Activated CD4-positive, CD25-positive, alpha-beta regulatory T cell treated with anti-CD3 and anti-CD28 coated beads, Interleukin-2, amount 50 U/mL, for 24 hours (primary cell): ENCODE results near the gene RSAD1.
"Not testable (repeated sequence)": the region's sequence is repeated elsewhere in the genome, so short reads cannot be mapped to it uniquely, and the experiment has no call there.

ENCODE experiments used
- ATAC-seq, 2 donors: fragments of 150-1000 bp; cut with Tn5 transposase; one replicate each; pipeline ENCODE4 v1.10.0; 2021; ENCODE audit warnings: mild to moderate bottlenecking in 1 of 2, moderate library complexity in 1 of 2

RSAD1 gene

DNA sequence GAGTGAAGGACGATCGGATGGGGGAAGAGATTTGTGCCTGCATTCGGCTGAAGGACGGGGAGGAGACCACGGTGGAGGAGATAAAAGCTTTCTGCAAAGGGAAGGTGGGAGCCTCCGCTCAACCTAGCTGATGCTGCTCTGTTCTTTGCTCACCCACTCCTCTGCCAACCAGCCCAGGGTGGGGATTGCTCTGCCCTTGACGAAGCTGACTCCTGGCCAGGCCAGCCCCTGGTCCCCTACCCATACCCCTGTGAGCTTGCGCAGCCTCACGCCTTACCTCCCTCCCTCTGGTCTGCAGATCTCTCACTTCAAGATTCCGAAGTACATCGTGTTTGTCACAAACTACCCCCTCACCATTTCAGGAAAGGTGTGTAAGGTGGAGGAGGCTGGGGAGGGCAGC lies 4.8 kb upstream of the RSAD1 start:
- no peak for ATAC-seq

DNA sequence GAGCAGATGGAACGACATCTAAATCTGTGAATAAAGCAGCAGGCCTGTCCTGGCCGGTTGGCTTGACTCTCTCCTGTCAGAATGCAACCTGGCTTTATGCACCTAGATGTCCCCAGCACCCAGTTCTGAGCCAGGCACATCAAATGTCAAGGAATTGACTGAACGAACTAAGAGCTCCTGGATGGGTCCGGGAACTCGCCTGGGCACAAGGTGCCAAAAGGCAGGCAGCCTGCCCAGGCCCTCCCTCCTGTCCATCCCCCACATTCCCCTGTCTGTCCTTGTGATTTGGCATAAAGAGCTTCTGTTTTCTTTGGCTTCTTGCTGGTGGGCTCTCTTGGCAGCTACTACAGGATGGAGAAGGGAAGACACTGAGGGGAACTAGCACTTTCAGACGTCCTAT lies 4.1 kb upstream of the RSAD1 start:
- no peak for ATAC-seq

DNA sequence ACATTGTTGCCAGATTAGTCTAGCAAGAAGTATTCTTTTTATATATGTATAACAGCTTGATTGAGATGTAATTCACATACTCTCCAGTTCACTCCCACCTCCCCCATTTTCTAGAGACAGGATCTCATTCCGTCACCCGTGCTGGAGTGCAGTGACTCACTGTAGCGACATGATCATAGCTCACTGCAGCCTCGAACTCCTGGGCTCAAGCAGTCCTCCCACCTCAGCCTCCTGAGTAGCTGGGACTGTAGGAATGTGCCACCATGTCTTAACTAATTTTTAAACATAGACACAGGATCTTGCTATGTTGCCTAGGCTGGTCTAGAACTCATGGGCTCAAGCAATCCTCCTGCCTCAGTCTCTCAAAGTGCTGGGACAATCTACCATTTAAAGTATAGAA lies 3.3 kb upstream of the RSAD1 start:
- ATAC-seq = no peak

DNA sequence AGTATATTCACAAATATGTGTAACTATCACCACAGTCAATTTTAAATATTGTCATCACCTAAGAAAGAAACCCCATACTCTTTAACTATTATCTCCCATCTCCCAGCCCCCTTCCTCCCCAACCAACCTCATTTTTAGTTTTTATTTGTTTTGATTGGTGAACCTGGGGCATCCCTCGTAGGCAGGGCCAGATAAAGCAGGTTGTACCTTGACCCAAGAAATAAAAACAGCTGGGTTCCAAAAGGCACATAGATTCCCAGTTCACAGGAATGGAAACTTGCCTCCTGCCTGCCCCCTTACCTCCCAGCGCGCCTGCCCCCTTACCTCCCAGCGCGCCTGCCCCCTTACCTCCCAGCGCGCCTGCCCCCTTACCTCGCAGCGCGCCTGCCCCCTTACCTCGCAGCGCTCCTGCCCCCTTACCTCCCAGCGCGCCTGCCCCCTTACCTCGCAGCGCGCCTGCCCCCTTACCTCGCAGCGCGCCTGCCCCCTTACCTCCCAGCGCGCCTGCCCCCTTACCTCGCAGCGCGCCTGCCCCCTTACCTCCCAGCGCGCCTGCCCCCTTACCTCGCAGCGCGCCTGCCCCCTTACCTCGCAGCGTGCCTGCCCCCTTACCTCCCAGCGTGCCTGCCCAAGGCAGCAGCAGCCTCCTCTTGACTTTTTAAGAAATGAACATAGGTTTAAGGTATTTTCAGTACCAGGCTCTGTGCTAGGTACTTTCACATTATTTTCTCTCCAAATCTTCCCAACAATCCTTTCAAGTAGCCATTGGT lies 2.7 kb upstream of the RSAD1 start:
- ATAC-seq = not testable (repeated sequence)

DNA sequence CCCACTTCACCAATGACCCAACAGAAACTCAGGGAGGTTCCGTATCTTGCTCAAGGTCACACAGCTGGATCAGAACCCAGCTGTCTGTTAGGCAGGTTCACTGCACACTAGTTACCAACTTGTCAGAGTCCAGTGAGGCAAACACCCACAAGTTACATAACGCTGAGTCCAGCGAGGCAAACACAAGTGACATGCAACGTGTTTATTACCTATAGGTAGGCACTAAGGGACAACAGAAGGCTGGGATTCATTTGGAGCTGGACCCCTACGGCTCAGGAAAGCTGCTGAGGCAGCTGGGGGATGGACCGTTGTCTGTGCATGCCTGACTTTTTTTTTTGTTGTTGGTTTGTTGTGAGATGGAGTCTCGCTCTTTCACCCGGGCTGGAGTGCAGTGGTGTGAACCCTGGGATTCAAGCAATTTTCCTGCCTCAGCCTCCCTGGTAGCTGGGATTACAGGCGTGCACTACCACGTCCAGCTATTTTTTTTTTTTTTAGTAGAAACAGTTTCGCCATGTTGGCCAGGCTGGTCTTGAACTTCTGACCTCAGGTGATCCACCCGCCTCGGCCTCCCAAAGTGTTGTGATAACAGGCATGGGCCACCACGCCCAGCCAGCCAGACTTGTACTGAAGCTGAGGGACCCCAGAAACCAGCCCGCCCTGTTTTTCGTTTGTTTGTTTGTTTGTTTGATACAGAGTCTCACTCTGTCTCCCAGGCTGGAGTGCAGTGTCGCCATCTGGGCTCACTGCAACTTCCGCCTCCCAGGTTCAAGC lies 1.9 kb upstream of the RSAD1 start:
- ATAC-seq = no peak

DNA sequence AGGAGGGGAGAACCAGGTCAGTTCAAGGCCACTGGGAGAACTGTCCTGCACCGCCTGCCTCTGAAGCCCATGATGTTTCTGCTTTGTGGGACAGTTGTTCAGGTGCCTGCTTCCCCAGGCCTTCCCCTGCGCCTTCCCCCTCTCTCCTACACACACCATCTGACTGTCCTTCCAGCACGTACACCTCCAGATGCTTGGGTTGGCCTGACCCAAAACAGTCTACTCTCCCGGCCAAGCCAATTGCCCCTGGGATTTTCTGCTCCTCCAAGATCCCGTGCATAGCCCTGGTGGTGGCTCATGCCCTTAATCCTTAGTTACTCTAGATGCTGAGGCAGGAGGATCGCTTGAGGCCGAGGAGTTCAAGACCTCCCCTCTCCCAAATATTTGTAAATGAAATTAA lies 684 bp upstream of the RSAD1 start:
- ATAC-seq = no peak

DNA sequence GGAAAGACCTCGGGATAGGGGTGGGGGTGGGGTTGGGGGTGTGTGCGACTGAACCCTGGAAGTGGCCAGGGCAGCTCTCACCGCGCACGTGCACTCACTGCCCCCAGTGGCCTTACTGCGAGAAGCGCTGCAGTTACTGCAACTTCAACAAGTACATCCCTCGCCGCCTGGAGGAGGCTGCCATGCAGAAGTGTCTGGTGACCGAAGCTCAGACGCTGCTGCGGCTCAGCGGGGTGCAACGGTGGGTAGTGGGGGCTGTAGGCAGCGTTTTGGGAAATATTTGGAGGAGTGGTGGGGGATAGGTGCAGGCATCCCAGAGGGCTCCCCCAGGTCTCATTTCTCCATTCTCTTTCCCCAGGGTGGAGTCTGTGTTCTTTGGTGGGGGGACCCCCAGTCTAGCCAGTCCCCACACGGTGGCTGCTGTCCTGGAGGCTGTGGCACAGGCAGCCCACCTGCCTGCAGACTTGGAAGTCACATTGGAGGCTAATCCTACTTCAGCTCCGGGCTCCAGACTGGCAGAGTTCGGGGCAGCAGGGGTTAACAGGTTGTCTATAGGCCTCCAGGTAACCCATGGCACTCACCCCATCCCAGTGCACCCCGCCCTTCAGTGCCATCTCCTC lies 972 bp downstream of the RSAD1 start:
- ATAC-seq = peak; percentile 49 to 50

DNA sequence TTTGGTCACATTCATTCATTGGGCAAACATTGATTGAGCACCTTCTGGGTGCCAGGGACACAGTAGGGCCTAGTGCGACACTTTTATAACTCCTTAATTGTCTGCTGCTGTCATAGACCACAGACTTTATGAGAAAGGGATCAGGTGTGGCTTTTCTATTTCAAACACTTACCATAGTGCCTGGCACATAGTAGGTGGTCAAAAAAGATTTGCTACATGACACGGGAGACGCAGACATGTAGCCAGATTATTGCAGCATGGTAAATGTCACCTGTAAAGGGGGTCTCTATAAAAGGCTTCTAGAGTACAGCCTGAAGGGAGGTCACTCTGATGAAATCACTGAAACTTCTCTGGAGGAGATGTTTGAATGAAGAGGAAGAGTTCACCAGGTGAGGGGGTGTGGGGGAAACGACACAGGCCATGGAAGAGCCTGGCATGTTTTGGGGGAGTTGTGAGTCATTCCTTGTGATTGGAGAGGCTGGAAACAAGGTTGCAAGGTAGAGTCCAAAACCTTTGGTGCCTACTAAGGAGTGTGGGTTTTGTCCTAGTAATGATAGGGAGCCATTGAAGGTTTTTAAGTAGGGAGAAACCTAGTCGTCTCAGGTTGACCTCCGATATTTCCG lies 1.6 kb downstream of the RSAD1 start:
- no peak for ATAC-seq

DNA sequence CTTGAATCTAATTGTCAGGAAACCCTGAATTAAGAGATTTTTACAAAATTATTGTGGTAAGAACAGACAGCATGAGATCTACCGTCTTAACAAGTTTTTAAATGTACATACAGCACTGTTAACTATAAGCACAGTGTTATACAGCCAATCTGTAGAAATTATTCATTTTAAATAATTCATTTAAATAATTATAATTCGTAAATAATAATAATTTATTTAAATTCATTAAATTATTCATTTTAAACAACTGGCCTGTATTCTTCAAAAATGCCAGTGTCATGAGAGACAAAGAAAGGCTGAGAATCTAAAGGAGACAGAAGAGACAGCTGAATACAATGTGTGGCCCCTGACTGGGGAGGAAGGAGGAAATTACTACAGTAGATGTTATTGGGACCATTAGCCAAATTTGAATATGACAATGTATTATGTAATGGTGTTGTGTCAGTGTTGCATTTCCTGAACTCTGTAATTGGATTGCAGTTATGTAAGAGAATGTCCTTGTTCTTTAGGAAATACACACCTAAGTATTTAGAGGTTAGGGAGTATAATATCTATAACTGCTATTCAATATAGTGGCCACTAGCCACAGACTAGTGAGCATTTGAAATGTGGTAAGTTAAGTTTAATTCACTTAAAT lies 2.3 kb downstream of the RSAD1 start:
- no peak for ATAC-seq

DNA sequence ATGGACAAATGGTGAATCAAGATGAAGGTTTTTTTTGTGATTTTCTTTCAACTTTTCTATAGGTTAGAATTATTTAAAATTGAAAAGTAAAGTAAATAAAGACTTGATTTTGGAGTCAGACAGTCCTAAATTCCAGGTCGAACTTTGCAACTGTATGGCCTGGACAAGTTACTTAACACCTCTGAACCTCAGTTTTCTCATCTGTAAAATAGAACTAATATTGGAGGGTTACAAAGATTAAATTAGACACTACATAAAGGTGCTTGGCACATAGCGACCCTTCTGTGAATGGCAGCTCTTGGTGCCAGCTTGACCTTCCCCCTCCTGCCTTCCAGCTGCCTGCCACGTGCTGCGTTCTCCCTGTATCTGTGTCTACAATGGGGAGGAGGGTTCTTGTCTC lies 3.0 kb downstream of the RSAD1 start:
- no peak for ATAC-seq

DNA sequence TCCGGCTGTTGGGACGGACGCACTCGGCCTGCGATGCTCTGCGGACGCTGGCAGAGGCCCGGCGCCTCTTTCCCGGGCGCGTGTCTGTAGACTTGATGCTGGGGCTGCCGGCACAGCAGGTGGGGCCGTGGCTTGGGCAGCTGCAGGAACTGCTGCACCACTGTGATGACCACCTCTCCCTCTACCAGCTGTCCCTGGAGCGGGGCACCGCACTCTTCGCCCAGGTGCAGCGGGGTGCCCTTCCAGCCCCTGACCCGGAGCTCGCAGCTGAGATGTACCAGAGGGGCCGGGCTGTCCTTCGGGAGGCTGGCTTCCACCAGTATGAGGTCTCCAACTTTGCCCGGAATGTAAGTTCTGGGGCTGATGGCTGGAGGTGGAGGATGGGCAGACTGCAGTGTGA lies 3.5 kb downstream of the RSAD1 start:
- ATAC-seq = no peak

DNA sequence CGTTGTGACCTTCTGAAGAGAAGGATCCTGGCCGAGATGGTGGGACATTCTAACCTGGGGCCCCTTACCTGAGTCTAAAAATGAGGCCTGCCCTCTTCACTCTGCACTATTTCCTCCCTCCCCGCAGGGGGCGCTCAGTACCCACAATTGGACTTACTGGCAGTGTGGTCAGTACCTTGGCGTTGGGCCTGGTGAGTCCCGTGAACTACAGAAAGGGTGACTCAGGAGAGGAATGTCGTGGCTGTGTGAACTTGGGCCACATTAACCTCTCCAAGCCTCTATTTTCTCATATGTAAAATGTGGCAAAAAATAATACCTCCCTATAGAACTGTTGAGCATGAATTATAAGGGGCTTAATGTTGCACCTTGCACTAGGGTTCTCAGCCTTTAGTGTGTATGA lies 3.9 kb downstream of the RSAD1 start:
- peak; percentile 15 to 22 for ATAC-seq

DNA sequence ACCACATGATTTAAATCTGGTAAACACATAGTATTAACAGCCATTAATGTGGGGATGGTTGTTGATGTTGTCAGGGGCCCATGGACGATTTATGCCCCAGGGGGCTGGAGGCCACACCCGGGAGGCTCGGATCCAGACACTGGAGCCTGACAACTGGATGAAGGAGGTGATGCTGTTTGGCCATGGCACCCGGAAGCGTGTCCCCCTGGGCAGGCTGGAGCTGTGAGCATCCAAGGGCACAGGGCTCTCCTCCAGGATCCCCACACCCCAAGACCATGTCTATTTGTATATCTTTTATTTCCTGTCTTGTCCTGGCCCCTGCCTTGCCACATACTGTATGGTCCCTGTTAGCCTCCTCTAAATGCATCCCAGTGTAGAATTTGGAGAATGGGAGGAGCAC lies 4.6 kb downstream of the RSAD1 start:
- no peak for ATAC-seq

DNA sequence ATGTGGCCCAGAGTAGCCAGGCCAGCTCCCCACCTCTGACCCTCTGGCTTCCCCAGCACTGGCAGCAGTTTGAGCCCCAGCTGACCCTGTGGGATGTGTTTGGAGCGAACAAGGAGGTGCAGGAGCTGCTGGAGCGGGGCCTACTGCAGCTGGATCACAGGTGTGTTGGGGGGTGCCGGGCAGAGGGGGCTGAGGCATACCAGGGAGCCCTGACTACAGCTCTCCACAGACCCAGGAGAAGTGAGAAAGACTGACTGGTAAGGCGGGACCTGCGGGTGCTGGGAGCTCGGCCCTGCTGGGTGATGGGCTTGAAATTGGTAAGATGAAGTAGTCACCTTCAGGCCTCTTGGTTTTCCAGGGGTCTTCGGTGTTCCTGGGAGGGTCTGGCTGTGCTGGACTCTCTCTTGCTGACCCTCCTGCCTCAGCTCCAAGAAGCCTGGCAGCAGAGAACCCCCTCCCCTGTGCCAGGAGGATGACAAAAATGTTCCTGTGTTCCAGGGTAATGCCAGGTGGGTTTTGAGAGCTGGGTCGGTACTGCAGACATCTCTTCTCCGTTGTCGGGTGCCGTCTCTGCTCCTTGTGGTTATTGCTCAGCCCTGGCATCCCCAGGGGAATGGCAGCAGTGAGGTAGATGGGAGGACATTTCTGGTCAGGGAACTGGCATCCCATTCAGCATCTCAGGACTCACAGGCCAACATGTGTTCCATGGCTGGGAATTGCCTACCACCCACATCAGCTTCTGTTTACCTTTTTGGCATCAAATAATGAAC lies 5.9 kb downstream of the RSAD1 start:
- no peak for ATAC-seq

DNA sequence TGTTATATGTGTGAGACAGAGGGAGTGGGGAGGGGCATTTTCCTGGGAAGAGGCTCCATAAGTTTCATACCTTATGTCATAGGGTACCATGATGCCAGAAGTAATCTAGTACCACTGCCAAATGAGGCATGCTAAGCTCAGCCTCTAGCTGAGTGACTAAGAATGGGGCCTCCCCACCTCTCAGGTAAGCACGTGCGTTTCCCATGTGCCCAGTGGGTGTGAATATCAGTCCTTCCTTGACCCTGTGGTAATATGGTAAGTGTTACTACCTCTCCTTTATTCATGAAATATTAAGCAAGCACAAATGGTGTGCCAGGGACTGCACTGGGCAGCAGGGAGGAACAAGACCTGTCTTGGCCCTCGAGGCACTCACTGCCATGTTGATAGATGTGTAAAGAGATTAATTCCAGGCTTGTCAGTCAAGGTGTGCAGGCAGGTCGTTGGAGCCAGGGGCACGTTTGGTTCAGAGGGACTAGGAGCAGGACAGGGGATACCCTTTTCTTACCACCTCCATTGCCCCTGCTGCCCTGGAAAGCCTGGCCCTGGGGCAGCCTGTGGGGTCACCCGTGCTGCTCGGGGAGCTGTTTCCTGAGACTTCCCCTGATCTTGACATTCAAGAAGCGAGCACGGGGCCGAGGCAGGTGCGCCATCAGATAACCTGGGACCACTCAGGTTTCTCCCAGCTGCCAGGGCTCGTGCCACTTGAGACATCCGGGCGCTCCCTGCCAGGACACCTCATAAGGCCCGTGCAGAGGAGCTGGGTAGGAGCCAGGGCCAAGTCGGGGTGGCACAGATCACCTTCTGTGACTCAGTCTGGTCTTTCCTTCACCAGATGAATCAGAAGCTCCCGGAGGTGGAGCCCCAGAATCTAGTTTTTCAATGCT lies 8.8 kb downstream of the RSAD1 start:
- ATAC-seq = peak in 1 of 2 donors; percentile 48

DNA sequence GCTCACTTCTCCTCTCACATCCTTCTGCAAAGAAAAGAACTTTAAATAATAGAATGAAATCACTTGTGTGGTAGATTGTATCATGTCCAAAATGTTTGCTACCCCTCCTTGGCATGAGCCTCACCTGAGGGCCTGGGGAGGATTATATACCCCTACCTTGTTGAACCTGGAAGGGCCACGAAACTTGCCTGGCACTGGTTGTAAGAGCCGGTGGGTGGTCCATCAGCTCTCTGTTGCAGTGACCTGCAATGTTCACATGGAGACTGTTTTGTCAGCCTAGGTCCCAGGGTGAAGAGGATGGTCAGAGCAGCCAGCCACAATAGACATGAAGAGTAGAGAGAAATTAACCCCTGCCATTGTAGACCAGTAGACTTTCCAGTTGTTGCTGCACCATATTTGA lies 10.2 kb downstream of the RSAD1 start:
- ATAC-seq = no peak

DNA sequence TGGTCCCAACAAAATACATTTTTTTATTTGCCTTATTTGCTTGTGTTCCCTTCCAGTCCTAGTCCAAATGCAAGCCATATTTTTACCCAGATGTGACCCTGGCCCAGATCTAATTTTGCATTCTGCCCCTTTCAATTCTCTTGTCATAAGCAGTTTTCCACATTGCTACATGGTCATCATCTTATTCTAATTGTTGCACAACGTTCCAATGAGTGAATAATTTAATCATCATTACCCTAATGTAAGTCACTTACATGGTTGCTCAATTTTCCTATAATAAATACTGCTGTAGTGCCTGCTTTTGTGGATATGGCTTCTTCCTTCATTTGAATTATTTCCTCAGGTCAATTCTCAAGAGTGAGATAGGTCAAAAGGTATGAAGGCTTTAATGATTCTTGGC lies 12.8 kb downstream of the RSAD1 start:
- no peak for ATAC-seq

DNA sequence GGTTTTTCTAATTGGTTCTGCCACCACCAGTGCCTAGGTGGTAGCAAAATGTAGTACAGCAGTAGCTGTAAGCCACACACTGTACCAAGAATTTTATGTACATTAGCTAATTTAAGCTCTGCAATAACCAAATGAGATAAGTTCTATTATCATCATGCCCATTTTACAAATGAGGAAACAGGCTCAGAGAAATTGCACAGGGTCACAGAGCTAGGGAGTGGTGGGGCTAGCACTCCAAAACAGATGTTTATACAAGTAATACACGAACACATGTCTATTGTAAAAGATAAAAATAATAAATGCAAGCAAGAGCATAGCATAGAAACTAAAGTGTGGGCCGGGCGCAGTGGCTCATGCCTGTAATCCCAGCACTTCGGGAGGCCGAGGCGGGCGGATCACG lies 13.6 kb downstream of the RSAD1 start:
- no peak for ATAC-seq

DNA sequence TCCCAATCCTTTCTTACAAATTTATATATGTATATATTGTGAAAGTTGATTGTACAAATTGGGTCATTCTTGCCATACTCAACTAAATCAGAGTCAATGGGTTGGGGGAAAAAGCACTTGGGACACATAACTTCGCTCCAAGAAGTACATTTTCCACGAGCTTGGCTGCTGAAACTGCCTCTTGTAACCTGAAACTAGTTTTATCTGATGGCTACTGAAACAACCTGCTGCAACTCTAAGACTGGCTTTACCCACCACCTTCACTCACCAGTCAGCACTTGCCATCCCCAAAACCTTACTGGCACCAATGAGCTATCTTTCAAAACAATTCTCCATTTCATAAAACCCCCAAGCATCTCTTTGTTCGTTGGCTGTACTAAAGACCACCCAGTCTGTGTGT lies 15.1 kb downstream of the RSAD1 start:
- no peak for ATAC-seq

DNA sequence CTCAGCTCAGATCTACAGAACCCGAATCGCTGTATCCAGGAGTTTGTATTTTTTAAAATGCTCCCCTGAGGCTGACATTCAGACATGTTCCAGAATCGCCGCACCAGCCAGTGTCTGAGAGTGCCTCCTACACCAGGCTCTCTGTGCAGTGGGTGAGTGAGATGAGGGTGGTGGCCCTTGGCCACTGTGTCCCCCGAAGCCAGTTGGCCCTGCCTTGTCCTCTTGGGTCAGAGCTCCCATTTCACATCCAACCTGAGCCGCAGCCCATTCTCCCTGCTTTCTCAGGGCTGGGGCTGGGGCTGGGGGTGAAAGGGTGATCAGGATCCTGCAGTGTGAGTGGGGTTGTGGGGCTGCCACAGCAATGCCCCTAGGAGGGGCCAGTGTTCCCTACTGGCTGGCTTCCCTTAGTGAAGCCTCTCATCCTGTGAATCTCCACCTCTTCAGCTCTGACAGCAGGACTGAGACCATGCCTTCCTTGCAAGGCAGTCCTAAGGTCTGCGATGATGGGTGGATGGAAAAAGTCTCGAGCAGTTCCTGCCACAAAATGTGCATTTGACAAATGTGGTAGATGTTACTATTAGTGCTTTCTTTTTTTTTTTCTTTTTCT lies 16.7 kb downstream of the RSAD1 start:
- no peak for ATAC-seq

DNA sequence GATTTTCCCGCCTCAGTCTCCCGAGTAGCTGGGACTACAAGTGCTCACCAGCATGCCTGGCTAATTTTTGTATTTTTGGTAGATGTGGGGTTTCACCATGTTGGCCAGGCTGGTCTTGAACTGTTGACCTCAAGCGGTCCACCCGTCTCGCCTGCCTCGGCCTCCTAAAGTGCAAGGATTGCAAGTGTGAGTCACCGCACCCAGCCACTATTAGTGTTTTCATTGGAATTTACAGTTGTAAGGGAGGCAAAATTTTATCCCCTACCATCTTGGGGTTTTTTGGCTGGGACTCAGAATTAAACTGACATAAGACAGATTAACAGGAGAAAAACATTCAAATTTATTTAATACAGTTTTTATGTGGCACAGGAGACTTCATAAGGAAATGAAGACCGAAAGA lies 17.3 kb downstream of the RSAD1 start:
- no peak for ATAC-seq
